ENCODE data around the gene PHF19.

The PHF19 gene

GRCh38 chr9:120818595-120818994 is 58.4 kb downstream of the PHF19 start:
- TF ChIP-seq CTCF (conservative IDR thresholded peaks at IDR 0.05; ENCODE audit: control insufficient read depth, insufficient read depth, low read depth, low read length) = no peak
- H3K4me3 ChIP-seq (ENCODE audit: control insufficient read depth, low read depth, low read length) = no peak overlapping the region
- DNase-seq (ENCODE audit: low read depth) = no peak

- H3K4me3 ChIP-seq (ENCODE audit: control insufficient read depth, low read depth, low read length) = no peak overlapping the region
- no peak for TF ChIP-seq CTCF (conservative IDR thresholded peaks at IDR 0.05; ENCODE audit: control insufficient read depth, insufficient read depth, low read depth, low read length)
- no peak for DNase-seq (ENCODE audit: low read depth)
Observed at GRCh38 chr9:120815075-120815474, 61.9 kb downstream of the PHF19 start.

- H3K4me3 ChIP-seq (ENCODE audit: control insufficient read depth, low read depth, low read length) = no peak overlapping the region
- no peak for TF ChIP-seq CTCF (conservative IDR thresholded peaks at IDR 0.05; ENCODE audit: control insufficient read depth, insufficient read depth, low read depth, low read length)
- DNase-seq (ENCODE audit: low read depth) = no peak
Observed at GRCh38 chr9:120808931-120809330, 68.1 kb downstream of the PHF19 start.

GRCh38 chr9:120807607-120808379 is 69.2 kb downstream of the PHF19 start:
- no peak overlapping the region for H3K4me3 ChIP-seq (ENCODE audit: control insufficient read depth, low read depth, low read length)
- no peak for DNase-seq (ENCODE audit: low read depth)
- no peak for TF ChIP-seq CTCF (conservative IDR thresholded peaks at IDR 0.05; ENCODE audit: control insufficient read depth, insufficient read depth, low read depth, low read length)

Data from fibroblast of mammary gland (primary cell).